Fibroblast of lung (primary cell): Measurements from ENCODE around the gene MROH2A. TPM values are rescaled to one million over a fixed set of nuclear protein-coding genes. Genes with fewer than 3 reads are reported as not detected.

Experiments used
- DNase-seq, 2 donors: peaks; one replicate each; pipeline versions ENCODE4 v3.0.0 to v3.0.0-alpha.2; 2010; ENCODE audit warnings: low read depth in 2 of 2
- H2AFZ ChIP-seq: 2 replicates; pipeline ENCODE4 v1.5.1; 2012; ENCODE audit warnings: low read length, control low read depth, inconsistent platforms
- H3K27ac ChIP-seq: 2 replicates; pipeline ENCODE4 v1.5.1; 2011; ENCODE audit warnings: low read length, control low read depth; ENCODE audit not compliant: insufficient read depth
- H3K27me3 ChIP-seq: 2 replicates; pipeline ENCODE4 v1.5.1; 2011; ENCODE audit warnings: mild to moderate bottlenecking, low read length; ENCODE audit not compliant: control insufficient read depth, insufficient read depth
- H3K36me3 ChIP-seq: 2 replicates; pipeline ENCODE4 v1.5.1; 2011; ENCODE audit warnings: low read length; ENCODE audit not compliant: control insufficient read depth, insufficient read depth
- H3K4me1 ChIP-seq: 2 replicates; pipeline ENCODE4 v1.5.1; 2011; ENCODE audit warnings: low read length; ENCODE audit not compliant: control insufficient read depth, insufficient read depth; ENCODE audit errors: extremely low read depth
- H3K4me2 ChIP-seq: 2 replicates; pipeline ENCODE4 v1.5.1; 2011; ENCODE audit warnings: low read length, control low read depth; ENCODE audit not compliant: insufficient read depth; ENCODE audit errors: extremely low read depth
- H3K4me3 ChIP-seq, 4 experiments: fragments of 200-600 bp in 1 of 4; sonication (generic) in 1 of 4; replicated peaks in 1 of 4; 2 replicates each; pipeline ENCODE4 v1.5.1; 2011 to 2016; ENCODE audit warnings: low read length in 4 of 4, low read depth in 3 of 4, mild to moderate bottlenecking in 3 of 4, control low read depth in 2 of 4, inconsistent platforms in 1 of 4, mixed read lengths in 1 of 4; ENCODE audit not compliant: insufficient read depth in 1 of 4; ENCODE audit errors: control extremely low read depth in 1 of 4
- H3K79me2 ChIP-seq: 2 replicates; pipeline ENCODE4 v1.5.1; 2012; ENCODE audit warnings: mild to moderate bottlenecking, low read length, inconsistent platforms; ENCODE audit not compliant: control insufficient read depth, insufficient read depth
- H3K9ac ChIP-seq: 2 replicates; pipeline ENCODE4 v1.5.1; 2011; ENCODE audit warnings: mild to moderate bottlenecking, low read length, control low read depth; ENCODE audit not compliant: insufficient read depth
- H3K9me3 ChIP-seq: 2 replicates; pipeline ENCODE4 v1.5.1; 2012; ENCODE audit warnings: low read depth, low read length; ENCODE audit not compliant: control insufficient read depth, insufficient read depth
- H4K20me1 ChIP-seq: 2 replicates; pipeline ENCODE4 v1.5.1; 2011; ENCODE audit warnings: low read length; ENCODE audit not compliant: control insufficient read depth, insufficient read depth; ENCODE audit errors: extremely low read depth
- EZH2 ChIP-seq: IDR thresholded peaks from 2 replicates; pipeline ENCODE4 v1.5.1; 2012; ENCODE audit warnings: low read length, control low read depth, mild to moderate bottlenecking; ENCODE audit errors: missing control alignments
- polyA plus RNA-seq, 2 donors: library from polyadenylated mRNA; depleted of rRNA in 1 of 2; stranded (reverse) in 1 of 2; unstranded in 1 of 2; fragments of >200 nt; gene quantifications; 2 replicates each; pipeline ENCODE4 v1.2.1, GENCODE V29; 2011 to 2012; ENCODE audit warnings: missing spikeins in 1 of 2
- total RNA-seq: library from RNA; depleted of rRNA; stranded (reverse); fragments of >200 nt; gene quantifications from 2 replicates; pipeline ENCODE4 v1.2.1, GENCODE V29; 2014
- TF ChIP-seq, protein P1 (sequence below), 2 donors: IDR thresholded peaks in 1 of 2; conservative IDR thresholded peaks in 1 of 2; 1 replicate in 1 of 2; 2 replicates in 1 of 2; pipeline ENCODE4 v1.5.1; 2011 to 2012; ENCODE audit warnings: low read length in 2 of 2, control low read depth in 1 of 2, inconsistent platforms in 1 of 2, low read depth in 1 of 2, mild to moderate bottlenecking in 1 of 2

Gene MROH2A
- total and polyA plus RNA-seq, 2 donors (not counting 1 experiment from before 2014, with no cell fraction given) = not detected

DNA sequence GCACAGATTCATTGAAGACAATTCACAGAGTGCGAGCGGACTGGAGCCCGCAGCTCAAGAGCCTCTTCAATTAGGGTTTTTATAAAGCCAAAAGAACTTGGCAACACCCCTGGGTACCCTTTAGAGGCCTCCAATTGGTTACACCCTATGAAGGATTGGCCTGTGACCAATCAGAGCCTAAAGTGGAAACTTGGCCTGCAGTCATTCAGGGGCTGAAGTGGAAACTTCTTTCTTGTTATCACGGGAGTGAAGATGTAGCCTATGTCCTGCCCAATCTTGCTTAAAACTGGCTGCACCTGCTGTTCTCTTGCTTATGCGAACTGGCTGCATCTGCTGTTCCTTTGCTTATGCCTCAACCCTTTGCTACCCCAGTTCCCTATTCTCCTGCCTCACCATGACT lies 78.1 kb downstream of the MROH2A start:
- no peaks in the 10 kb centered on the region for H4K20me1 ChIP-seq
- H3K4me1 ChIP-seq = peaks cover 6% of the 10 kb centered on the region
- TF ChIP-seq, protein P1, sequence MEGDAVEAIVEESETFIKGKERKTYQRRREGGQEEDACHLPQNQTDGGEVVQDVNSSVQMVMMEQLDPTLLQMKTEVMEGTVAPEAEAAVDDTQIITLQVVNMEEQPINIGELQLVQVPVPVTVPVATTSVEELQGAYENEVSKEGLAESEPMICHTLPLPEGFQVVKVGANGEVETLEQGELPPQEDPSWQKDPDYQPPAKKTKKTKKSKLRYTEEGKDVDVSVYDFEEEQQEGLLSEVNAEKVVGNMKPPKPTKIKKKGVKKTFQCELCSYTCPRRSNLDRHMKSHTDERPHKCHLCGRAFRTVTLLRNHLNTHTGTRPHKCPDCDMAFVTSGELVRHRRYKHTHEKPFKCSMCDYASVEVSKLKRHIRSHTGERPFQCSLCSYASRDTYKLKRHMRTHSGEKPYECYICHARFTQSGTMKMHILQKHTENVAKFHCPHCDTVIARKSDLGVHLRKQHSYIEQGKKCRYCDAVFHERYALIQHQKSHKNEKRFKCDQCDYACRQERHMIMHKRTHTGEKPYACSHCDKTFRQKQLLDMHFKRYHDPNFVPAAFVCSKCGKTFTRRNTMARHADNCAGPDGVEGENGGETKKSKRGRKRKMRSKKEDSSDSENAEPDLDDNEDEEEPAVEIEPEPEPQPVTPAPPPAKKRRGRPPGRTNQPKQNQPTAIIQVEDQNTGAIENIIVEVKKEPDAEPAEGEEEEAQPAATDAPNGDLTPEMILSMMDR (conservative IDR thresholded peaks at IDR 0.05 in 1 of 2, IDR thresholded peaks at IDR 0.05 in 1 of 2; ENCODE audit: low read depth in 1 of 2, low read length in 2 of 2) = no peak
- no peak for TF ChIP-seq EZH2
- DNase-seq = no peak
- H3K27me3 ChIP-seq = no peaks in the 10 kb centered on the region
- H3K9me3 ChIP-seq = no peaks in the 10 kb centered on the region
- no peak overlapping the region for H3K27ac ChIP-seq
- H3K4me2 ChIP-seq = no peak overlapping the region
- H3K4me3 ChIP-seq = no peak overlapping the region
- peaks cover 31% of the 10 kb centered on the region for H3K79me2 ChIP-seq
- no peak overlapping the region for H3K9ac ChIP-seq
- H2AFZ ChIP-seq = no peak overlapping the region
- H3K36me3 ChIP-seq = no peaks in the 10 kb centered on the region

DNA sequence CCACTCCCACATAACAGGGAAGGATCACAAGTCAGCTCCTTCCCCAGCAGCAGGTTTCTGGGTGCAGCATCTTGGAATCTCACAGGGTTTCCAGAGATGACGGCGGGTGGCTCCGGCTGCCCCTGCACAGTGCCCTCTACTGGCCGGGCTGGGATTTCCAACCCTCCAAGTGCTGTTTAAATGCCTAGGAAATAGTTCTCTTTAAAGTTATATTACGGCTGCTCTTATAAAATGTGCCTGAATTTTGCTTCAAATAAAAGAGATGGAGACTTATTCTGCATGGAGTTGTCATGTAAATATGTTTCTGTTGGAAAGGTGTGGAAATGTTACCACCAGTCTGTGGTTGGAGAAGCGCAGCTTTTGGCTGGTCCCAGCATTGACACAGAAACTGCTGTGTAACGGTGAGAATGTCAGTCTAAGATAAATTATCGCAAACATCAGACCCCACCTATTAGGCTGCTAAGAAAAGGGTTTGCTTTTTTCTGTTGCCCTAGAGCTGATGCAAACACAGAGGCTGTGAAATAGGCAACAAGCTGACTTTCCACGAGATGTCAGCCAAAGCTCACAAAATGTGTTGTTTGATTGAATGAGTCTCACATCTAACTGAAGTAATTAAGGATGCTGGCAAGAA lies 79.5 kb downstream of the MROH2A start:
- Histone ChIP-seq H3K36me3 (no peaks in the 10 kb centered on the region), H3K9me3 (no peaks in the 10 kb centered on the region), H3K9ac (no peak overlapping the region), H3K79me2 (peaks cover 17% of the 10 kb centered on the region), H3K27me3 (no peaks in the 10 kb centered on the region), H3K4me1 (peaks cover 3% of the 10 kb centered on the region), H2AFZ (no peak overlapping the region), H4K20me1 (no peaks in the 10 kb centered on the region), H3K4me3 (no peak overlapping the region), H3K27ac (no peak overlapping the region), H3K4me2 (no peak overlapping the region)
- no peak for DNase-seq
- TF ChIP-seq EZH2 = no peak
- TF ChIP-seq, protein P1 (conservative IDR thresholded peaks at IDR 0.05 in 1 of 2, IDR thresholded peaks at IDR 0.05 in 1 of 2; ENCODE audit: low read depth in 1 of 2, low read length in 2 of 2) = peak; percentile 38 to 48

DNA sequence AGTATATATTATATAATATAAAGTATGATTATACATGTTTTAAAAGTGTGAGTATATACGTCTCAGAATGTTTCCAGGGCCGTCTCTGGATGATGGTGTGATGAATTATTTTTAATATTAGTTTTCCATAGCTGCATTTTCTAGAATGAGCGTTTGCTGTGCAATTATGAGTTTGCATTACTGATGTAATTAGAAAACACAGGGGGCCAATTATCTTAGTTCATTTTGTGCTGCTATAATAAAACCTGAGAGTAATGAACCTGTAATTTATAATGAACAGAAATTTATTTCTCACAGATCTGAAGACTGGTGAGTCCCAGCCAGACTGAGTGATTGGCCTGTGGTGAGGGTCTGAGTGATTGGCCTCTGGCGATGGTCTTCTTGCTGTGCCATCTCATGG lies 80.2 kb downstream of the MROH2A start:
- H2AFZ ChIP-seq = no peak overlapping the region
- H3K9me3 ChIP-seq = no peaks in the 10 kb centered on the region
- peaks cover 10% of the 10 kb centered on the region for H3K79me2 ChIP-seq
- H3K36me3 ChIP-seq = no peaks in the 10 kb centered on the region
- H3K9ac ChIP-seq = no peak overlapping the region
- DNase-seq = no peak
- peaks cover 3% of the 10 kb centered on the region for H3K4me1 ChIP-seq
- H4K20me1 ChIP-seq = no peaks in the 10 kb centered on the region
- TF ChIP-seq EZH2 = no peak
- TF ChIP-seq, protein P1 (conservative IDR thresholded peaks at IDR 0.05 in 1 of 2, IDR thresholded peaks at IDR 0.05 in 1 of 2; ENCODE audit: low read depth in 1 of 2, low read length in 2 of 2) = no peak
- H3K27me3 ChIP-seq = no peaks in the 10 kb centered on the region
- H3K4me3 ChIP-seq = no peak overlapping the region
- no peak overlapping the region for H3K27ac ChIP-seq
- no peak overlapping the region for H3K4me2 ChIP-seq
